HCT116 (cell line): Measurements from ENCODE around the gene HIRA. TPM values are rescaled to one million over a fixed set of nuclear protein-coding genes. Genes with fewer than 3 reads are reported as not detected.

Source experiments
- ATAC-seq: fragments of 200-7000 bp; cut with Tn5 transposase; 2 replicates; pipeline ENCODE4 v1.9.1; 2020; ENCODE audit warnings: mild to moderate bottlenecking, moderate library complexity
- BruUV-seq: library from RNA; stranded (reverse); fragments of 400-500 nt; replicated peaks from 2 replicates; lab custom pipeline; 2021; lab: Mats Ljungman, UMichigan
- CTCF ChIA-PET: fragments of 300-600 bp; sonication (Branson Sonifier 250); formaldehyde crosslinking; loops from one replicate; lab custom pipeline; 2021; ENCODE audit warnings: antibody characterized with exemption; lab: Charles Lee
- POLR2A ChIA-PET: fragments of 300-600, 350-600 bp; sonication (Branson Sonifier 250); formaldehyde crosslinking; loops from one replicate; lab custom pipeline; 2021; ENCODE audit warnings: antibody characterized with exemption; lab: Charles Lee
- RAD21 ChIA-PET, 2 experiments: fragments of 300-600 bp; sonication (Branson Sonifier 250); formaldehyde crosslinking; loops; one replicate each; lab custom pipeline; 2023; ENCODE audit warnings: low total read pairs in 2 of 2; ENCODE audit not compliant: uncharacterized antibody in 2 of 2, unreplicated experiment in 2 of 2, low non-redundant PET in 1 of 2; lab: Charles Lee
- DNase-seq: peaks from one replicate; pipeline ENCODE4 v3.0.0-alpha.2; 2010; ENCODE audit warnings: low read depth, low spot score
- H2AFZ ChIP-seq: fragments of 200-600 bp; shearing (Covaris generic), sonication (generic); 2 replicates; pipeline ENCODE4 v1.6.1; 2017; ENCODE audit warnings: low read depth, mixed run types, mixed read lengths, antibody characterized with exemption, low read length; ENCODE audit not compliant: poor library complexity, severe bottlenecking
- H3K27ac ChIP-seq: 2 replicates; pipeline ENCODE4 v1.5.1; 2012; ENCODE audit warnings: low read depth, low read length
- H3K27me3 ChIP-seq: fragments of 200-600 bp; sonication (generic); 2 replicates; pipeline ENCODE4 v1.6.1; 2016; ENCODE audit warnings: mixed run types, low read length, mixed read lengths; ENCODE audit not compliant: insufficient read depth
- H3K36me3 ChIP-seq, 2 experiments: fragments of 200-500 bp in 1 of 2; fragments of 200-600 bp in 1 of 2; sonication (Bioruptor generic) in 1 of 2; sonication (generic) in 1 of 2; 2 replicates each; pipeline versions ENCODE4 v1.5.1 to v1.6.1; 2014 to 2016; ENCODE audit warnings: low read length in 2 of 2, inconsistent platforms in 1 of 2, mixed read lengths in 1 of 2, mixed run types in 1 of 2; ENCODE audit not compliant: insufficient read depth in 2 of 2, control insufficient read depth in 1 of 2
- H3K4me1 ChIP-seq, 2 experiments: fragments of 200-600 bp in 1 of 2; sonication (generic) in 1 of 2; 2 replicates each; pipeline versions ENCODE4 v1.5.1 to v1.6.1; 2012 to 2017; ENCODE audit warnings: low read length in 2 of 2, inconsistent platforms in 1 of 2, mild to moderate bottlenecking in 1 of 2, mixed read lengths in 1 of 2, mixed run types in 1 of 2, moderate library complexity in 1 of 2; ENCODE audit not compliant: insufficient read depth in 2 of 2, control insufficient read depth in 1 of 2
- H3K4me2 ChIP-seq: fragments of 200-600 bp; sonication (generic); 2 replicates; pipeline ENCODE4 v1.6.1; 2017; ENCODE audit warnings: mixed run types, low read length, mixed read lengths
- H3K4me3 ChIP-seq, 2 experiments: fragments of 200-600 bp in 1 of 2; sonication (generic) in 1 of 2; replicated peaks in 1 of 2; 2 replicates each; pipeline ENCODE4 v1.5.1; 2011 to 2016; ENCODE audit warnings: low read length in 2 of 2, control low read depth in 1 of 2, low read depth in 1 of 2, mild to moderate bottlenecking in 1 of 2, mixed read lengths in 1 of 2, mixed run types in 1 of 2
- H3K79me2 ChIP-seq: fragments of 200-600 bp; sonication (generic); 2 replicates; pipeline ENCODE4 v1.6.1; 2017; ENCODE audit warnings: mild to moderate bottlenecking, mixed run types, low read length, moderate library complexity, mixed read lengths; ENCODE audit not compliant: insufficient read depth
- H3K9ac ChIP-seq: fragments of 200-600 bp; sonication (generic); 2 replicates; pipeline ENCODE4 v1.6.1; 2016; ENCODE audit warnings: low read length, mixed read lengths
- H3K9me2 ChIP-seq: fragments of 200-600 bp; sonication (generic), shearing (Covaris generic); 2 replicates; pipeline ENCODE4 v1.6.1; 2017; ENCODE audit warnings: mixed run types, mild to moderate bottlenecking, moderate library complexity; ENCODE audit not compliant: insufficient read depth
- H3K9me3 ChIP-seq, 2 experiments: fragments of 200-500 bp in 1 of 2; fragments of 200-600 bp in 1 of 2; sonication (Bioruptor generic) in 1 of 2; sonication (generic) in 1 of 2; 2 replicates each; pipeline ENCODE4 v1.6.1; 2014 to 2017; ENCODE audit warnings: low read length in 2 of 2, mixed read lengths in 2 of 2, inconsistent platforms in 1 of 2, low read depth in 1 of 2, mild to moderate bottlenecking in 1 of 2, mixed run types in 1 of 2, moderate library complexity in 1 of 2; ENCODE audit not compliant: control insufficient read depth in 1 of 2, insufficient read depth in 1 of 2
- H4K20me1 ChIP-seq: fragments of 200-600 bp; sonication (generic), shearing (Covaris generic); 2 replicates; pipeline ENCODE4 v1.6.1; 2017; ENCODE audit warnings: mixed run types, mild to moderate bottlenecking, moderate library complexity; ENCODE audit not compliant: insufficient read depth
- ATF3 ChIP-seq: IDR thresholded peaks from 2 replicates; pipeline ENCODE4 v1.6.1; 2012
- CBX3 ChIP-seq: IDR thresholded peaks from 2 replicates; pipeline ENCODE4 v1.6.1; 2012; ENCODE audit warnings: low read depth
- CEBPB ChIP-seq: IDR thresholded peaks from 2 replicates; pipeline ENCODE4 v1.6.1; 2012; ENCODE audit warnings: low read depth
- CTCF ChIP-seq, 3 experiments: fragments of 200-600 bp in 1 of 3; sonication (generic) in 1 of 3; IDR thresholded peaks in 2 of 3; conservative IDR thresholded peaks in 1 of 3; 2 replicates each; pipeline ENCODE4 v1.5.1; 2012 to 2017; ENCODE audit warnings: low read depth in 2 of 3, low read length in 2 of 3, antibody characterized with exemption in 1 of 3, borderline replicate concordance in 1 of 3, control low read depth in 1 of 3, mild to moderate bottlenecking in 1 of 3, mixed read lengths in 1 of 3, mixed run types in 1 of 3, moderate library complexity in 1 of 3; ENCODE audit not compliant: insufficient read depth in 1 of 3
- ELF1 ChIP-seq: IDR thresholded peaks from 2 replicates; pipeline ENCODE4 v1.6.1; 2012; ENCODE audit warnings: low read depth, borderline replicate concordance
- EZH2 ChIP-seq: fragments of 200-600 bp; sonication (generic); IDR thresholded peaks from 2 replicates; pipeline ENCODE4 v1.6.1; 2017; ENCODE audit warnings: antibody characterized with exemption, mixed run types
- FOSL1 ChIP-seq: IDR thresholded peaks from 2 replicates; pipeline ENCODE4 v1.6.1; 2012; ENCODE audit warnings: low read depth
- JUND ChIP-seq: IDR thresholded peaks from 2 replicates; pipeline ENCODE4 v1.6.1; 2012
- MAX ChIP-seq: IDR thresholded peaks from 2 replicates; pipeline ENCODE4 v1.6.1; 2012
- POLR2AphosphoS5 ChIP-seq: IDR thresholded peaks from 2 replicates; pipeline ENCODE4 v1.6.1; 2011; ENCODE audit warnings: mild to moderate bottlenecking, low read depth, low read length, moderate library complexity
- REST ChIP-seq: IDR thresholded peaks from 2 replicates; pipeline ENCODE4 v1.6.1; 2012; ENCODE audit warnings: low read depth
- SIN3A ChIP-seq: IDR thresholded peaks from 2 replicates; pipeline ENCODE4 v1.6.1; 2012; ENCODE audit warnings: low read depth
- SP1 ChIP-seq: IDR thresholded peaks from 2 replicates; pipeline ENCODE4 v1.6.1; 2012; ENCODE audit warnings: low read depth
- SRF ChIP-seq: IDR thresholded peaks from 2 replicates; pipeline ENCODE4 v1.6.1; 2012; ENCODE audit warnings: low read depth
- TCF7L2 ChIP-seq: IDR thresholded peaks from 2 replicates; pipeline ENCODE4 v1.7.0; 2011; ENCODE audit warnings: borderline replicate concordance, inconsistent platforms; ENCODE audit not compliant: insufficient read depth, insufficient read length; ENCODE audit errors: extremely low read depth
- YY1 ChIP-seq: IDR thresholded peaks from 2 replicates; pipeline ENCODE4 v1.6.1; 2011; ENCODE audit warnings: low read length, low read depth, moderate library complexity, mild to moderate bottlenecking; ENCODE audit not compliant: insufficient replicate concordance; ENCODE audit errors: extremely low read depth
- ZBTB33 ChIP-seq: IDR thresholded peaks from 2 replicates; pipeline ENCODE4 v1.6.1; 2011; ENCODE audit warnings: mild to moderate bottlenecking, low read length, moderate library complexity; ENCODE audit not compliant: insufficient replicate concordance; ENCODE audit errors: extremely low read depth
- ZFX ChIP-seq: fragments of 450-650 bp; IDR thresholded peaks from 2 replicates; pipeline ENCODE4 v1.6.1; 2017
- intact Hi-C: fragments of 100-400 bp; cut with micrococcal nuclease; formaldehyde crosslinking; loops from 2 replicates; pipeline ENCODE4 v1.10.0; 2022
- total RNA-seq: library from RNA; stranded (reverse); gene quantifications from one replicate; pipeline ENCODE4 v1.2.1, GENCODE V29; 2021; ENCODE audit not compliant: unreplicated experiment

The HIRA gene
- total RNA-seq, 1 experiment from 2014 or later, result 30.6 TPM

GRCh38 chr22:19331975-19332374 lies 99.6 kb downstream of the HIRA start:
- no peaks in the 10 kb centered on the region for H3K9me3 ChIP-seq
- no peak overlapping the region for H3K4me2 ChIP-seq
- no peaks in the 10 kb centered on the region for H3K4me1 ChIP-seq
- H3K79me2 ChIP-seq, result peaks cover 5% of the 10 kb centered on the region; the same call in 1 of the 2 replicates
- H4K20me1 ChIP-seq, result no peaks in the 10 kb centered on the region
- DNase-seq, result no peak
- CTCF ChIA-PET, result no interaction called here
- H3K27me3 ChIP-seq, result no peaks in the 10 kb centered on the region
- peaks cover 10 to 31% of the 10 kb centered on the region in 2 experiments; a peak in 3 of 4 replicates for H3K36me3 ChIP-seq
- H2AFZ ChIP-seq, result no peak overlapping the region
- TF ChIP-seq ZBTB33 (no peak), SRF (no peak), ZFX (no peak), FOSL1 (no peak), ATF3 (no peak), SIN3A (no peak), EZH2 (no peak), JUND (no peak), YY1 (no peak), CEBPB (no peak), MAX (no peak), CTCF (IDR thresholded peaks at IDR 0.05 in 2 of 3, conservative IDR thresholded peaks at IDR 0.05 in 1 of 3; ENCODE audit: borderline replicate concordance in 1 of 3, insufficient read depth in 1 of 3, low read depth in 2 of 3, low read length in 2 of 3) (no peak), REST (no peak), POLR2AphosphoS5 (no peak), CBX3 (no peak), ELF1 (no peak), SP1 (no peak), TCF7L2 (no peak)
- no peaks in the 10 kb centered on the region for H3K9me2 ChIP-seq
- BruUV-seq, result no TSS peak
- intact Hi-C loops, result no loop called here
- RAD21 ChIA-PET, result no interaction called here
- POLR2A ChIA-PET, result no interaction called here
- H3K4me3 ChIP-seq, result no peak overlapping the region
- ATAC-seq, result no peak
- no peak overlapping the region for H3K27ac ChIP-seq
- no peak overlapping the region for H3K9ac ChIP-seq
